GM12878 (cell line): ENCODE data around the gene AFF2.

Source experiments
- EP300 ChIP-seq, 2 experiments: fragments of 150-350 bp in 1 of 2; IDR thresholded peaks; 2 replicates each; pipeline ENCODE4 v1.6.1; 2011 to 2012; ENCODE audit warnings: low read depth in 2 of 2, low read length in 2 of 2, borderline replicate concordance in 1 of 2, improper control_type of control experiment in 1 of 2, inconsistent platforms in 1 of 2; ENCODE audit not compliant: control insufficient read depth in 1 of 2
- POLR2A ChIP-seq: IDR thresholded peaks from 2 replicates; pipeline ENCODE4 v1.6.1; 2011; ENCODE audit warnings: low read depth, mild to moderate bottlenecking, low read length

- TF ChIP-seq EP300 (IDR thresholded peaks at IDR 0.05; ENCODE audit: borderline replicate concordance in 1 of 2, control insufficient read depth in 1 of 2, low read depth in 2 of 2, low read length in 2 of 2), result no peak
- TF ChIP-seq POLR2A, result no peak
Observed at GRCh38 chrX:148601034-148601433, 100.6 kb downstream of the AFF2 start.
